A549 (cell line): ENCODE measurements around the gene VPS50. TPM values are rescaled to one million over a fixed set of nuclear protein-coding genes. Genes with fewer than 3 reads are reported as not detected.

Source experiments
- ATAC-seq, 2 experiments: fragments of 200-7000 bp in 1 of 2; fragments of >200 bp in 1 of 2; cut with Nextera tagmentation in 1 of 2; cut with Tn5 transposase in 1 of 2; 3 replicates each; pipeline versions ENCODE4 v1.8.0 to v1.9.1; 2018 to 2020; ENCODE audit warnings: mild to moderate bottlenecking in 1 of 2, moderate library complexity in 1 of 2
- CTCF ChIA-PET: fragments of 300-600 bp; sonication (Branson Sonifier 250); formaldehyde crosslinking; extraction: SDS; loops from one replicate; lab custom pipeline; 2021; ENCODE audit warnings: antibody characterized with exemption, inconsistent platforms; lab: Yijun Ruan, JAX
- POLR2A ChIA-PET: fragments of 350-600 bp; formaldehyde crosslinking; extraction: SDS; loops from one replicate; lab custom pipeline; 2021; ENCODE audit warnings: antibody characterized with exemption, inconsistent platforms; lab: Yijun Ruan, JAX
- DNase-seq, 2 experiments: peaks; one replicate each; pipeline versions ENCODE4 v3.0.0 to v3.0.0-alpha.2; 2011 to 2016; ENCODE audit warnings: low read depth in 1 of 2, low spot score in 1 of 2
- FAIRE-seq: peaks from 2 replicates; lab custom pipeline; 2011; peaks lifted over from hg19 to GRCh38; lab: Jason Lieb, UNC
- H3K27ac ChIP-seq, 2 experiments: fragments of >200 bp; sonication (Bioruptor Twin); formaldehyde crosslinking; 3 replicates each; pipeline ENCODE4 v1.5.1; 2016 to 2017
- H3K4me1 ChIP-seq: fragments of >200 bp; sonication (Bioruptor Twin); formaldehyde crosslinking; 3 replicates; pipeline ENCODE4 v1.6.1; 2016
- H3K4me2 ChIP-seq: fragments of >200 bp; sonication (Bioruptor Twin); formaldehyde crosslinking; 3 replicates; pipeline ENCODE4 v1.6.1; 2016
- H3K4me3 ChIP-seq: fragments of >200 bp; sonication (Bioruptor Twin); formaldehyde crosslinking; 3 replicates; pipeline ENCODE4 v1.5.1; 2016
- H3K9me3 ChIP-seq: fragments of >200 bp; sonication (Bioruptor Twin); formaldehyde crosslinking; 3 replicates; pipeline ENCODE4 v1.6.1; 2016
- BHLHE40 ChIP-seq: IDR thresholded peaks from 2 replicates; pipeline ENCODE4 v1.6.1; 2012; ENCODE audit warnings: low read depth, low read length, inconsistent platforms
- CBX2 ChIP-seq: fragments of 200-600 bp; sonication (generic); IDR thresholded peaks from 2 replicates; pipeline ENCODE4 v1.6.1; 2016; ENCODE audit warnings: low read depth, mild to moderate bottlenecking, borderline replicate concordance
- CEBPB ChIP-seq, 2 experiments: fragments of >200 bp in 1 of 2; sonication (Bioruptor Twin) in 1 of 2; formaldehyde crosslinking in 1 of 2; IDR thresholded peaks; 2 replicates each; pipeline ENCODE4 v1.6.1; 2012 to 2016
- EP300 ChIP-seq, 2 experiments: fragments of >200 bp; sonication (Bioruptor Twin); formaldehyde crosslinking; IDR thresholded peaks; 2 replicates in 1 of 2; 3 replicates in 1 of 2; pipeline ENCODE4 v1.6.1; 2016 to 2017
- FOSB ChIP-seq: fragments of 250-450 bp; sonication (Bioruptor Pico); IDR thresholded peaks from 2 replicates; pipeline ENCODE4 v1.5.0; 2020; ENCODE audit warnings: mild to moderate bottlenecking, moderate library complexity
- FOSL2 ChIP-seq, 2 experiments: fragments of 450-650 bp in 1 of 2; fragments of >200 bp in 1 of 2; sonication (Bioruptor Twin) in 1 of 2; formaldehyde crosslinking; IDR thresholded peaks; 2 replicates each; pipeline versions ENCODE4 v1.5.0 to v1.6.1; 2016 to 2020; ENCODE audit warnings: mild to moderate bottlenecking in 1 of 2, moderate library complexity in 1 of 2
- GATA3 ChIP-seq: IDR thresholded peaks from 2 replicates; pipeline ENCODE4 v1.6.1; 2012; ENCODE audit warnings: borderline replicate concordance
- HDAC2 ChIP-seq: fragments of 200-600 bp; sonication (generic); IDR thresholded peaks from 2 replicates; pipeline ENCODE4 v1.6.1; 2016
- HEYL ChIP-seq: fragments of 250-450 bp; sonication (Bioruptor Pico); IDR thresholded peaks from 2 replicates; pipeline ENCODE4 v1.8.0; 2021; ENCODE audit warnings: mild to moderate bottlenecking, moderate library complexity
- HOXA7 ChIP-seq: fragments of 250-450 bp; sonication (Bioruptor Pico); IDR thresholded peaks from 2 replicates; pipeline ENCODE4 v1.5.0; 2020; ENCODE audit warnings: mild to moderate bottlenecking, moderate library complexity
- JUN ChIP-seq, 2 experiments: fragments of >200 bp; sonication (Bioruptor Twin); formaldehyde crosslinking; IDR thresholded peaks; 2 replicates in 1 of 2; 3 replicates in 1 of 2; pipeline ENCODE4 v1.6.1; 2016 to 2017
- KDM1A ChIP-seq: fragments of 200-600 bp; sonication (generic); IDR thresholded peaks from 2 replicates; pipeline ENCODE4 v1.6.1; 2016; ENCODE audit warnings: low read depth, mild to moderate bottlenecking
- KDM5A ChIP-seq: fragments of 200-600 bp; sonication (generic); IDR thresholded peaks from 2 replicates; pipeline ENCODE4 v1.6.1; 2016; ENCODE audit warnings: antibody characterized with exemption, mild to moderate bottlenecking
- MAZ ChIP-seq: fragments of 150-350 bp; IDR thresholded peaks from 2 replicates; pipeline ENCODE4 v1.6.1; 2014; ENCODE audit warnings: antibody characterized with exemption, low read depth, low read length, borderline replicate concordance
- MYC ChIP-seq: IDR thresholded peaks from 2 replicates; pipeline ENCODE4 v1.6.1; 2012; ENCODE audit warnings: mild to moderate bottlenecking, inconsistent platforms, low read length, improper control_type of control experiment, borderline replicate concordance
- NFE2L2 ChIP-seq: fragments of 150-350 bp; conservative IDR thresholded peaks from 2 replicates; pipeline ENCODE4 v1.6.1; 2014; ENCODE audit warnings: low read length
- NPAS2 ChIP-seq: fragments of 250-450 bp; sonication (Bioruptor Pico); IDR thresholded peaks from 2 replicates; pipeline ENCODE4 v1.8.0; 2022; ENCODE audit warnings: mild to moderate bottlenecking, moderate library complexity, borderline replicate concordance
- NR3C1 ChIP-seq: fragments of >200 bp; sonication (Bioruptor Twin); formaldehyde crosslinking; IDR thresholded peaks from 3 replicates; pipeline ENCODE4 v1.6.1; 2017
- PHF8 ChIP-seq: fragments of 200-600 bp; sonication (generic); IDR thresholded peaks from 2 replicates; pipeline ENCODE4 v1.6.1; 2016; ENCODE audit warnings: low read depth, mild to moderate bottlenecking, antibody characterized with exemption, moderate library complexity, borderline replicate concordance
- RAD21 ChIP-seq, 2 experiments: fragments of >200 bp in 1 of 2; sonication (Bioruptor Twin) in 1 of 2; formaldehyde crosslinking in 1 of 2; IDR thresholded peaks in 1 of 2; conservative IDR thresholded peaks in 1 of 2; 2 replicates in 1 of 2; 3 replicates in 1 of 2; pipeline ENCODE4 v1.6.1; 2012 to 2018; ENCODE audit warnings: inconsistent platforms in 1 of 2
- RCOR1 ChIP-seq: fragments of 150-350 bp; IDR thresholded peaks from 2 replicates; pipeline ENCODE4 v1.6.1; 2014; ENCODE audit warnings: antibody characterized with exemption, low read length, low read depth
- RFX5 ChIP-seq: fragments of 450-650 bp; IDR thresholded peaks from 2 replicates; pipeline ENCODE4 v1.7.1; 2014; ENCODE audit warnings: antibody characterized with exemption, mild to moderate bottlenecking, moderate library complexity
- RNF2 ChIP-seq: fragments of 200-600 bp; sonication (generic); IDR thresholded peaks from 2 replicates; pipeline ENCODE4 v1.6.1; 2016; ENCODE audit warnings: low read depth, mild to moderate bottlenecking, antibody characterized with exemption, moderate library complexity, borderline replicate concordance
- SREBF2 ChIP-seq: fragments of 450-650 bp; IDR thresholded peaks from 2 replicates; pipeline ENCODE4 v1.6.1; 2014; ENCODE audit warnings: mild to moderate bottlenecking, moderate library complexity
- TFCP2L1 ChIP-seq: fragments of 250-450 bp; sonication (Bioruptor Pico); IDR thresholded peaks from 2 replicates; pipeline ENCODE4 v1.5.0; 2021; ENCODE audit warnings: mild to moderate bottlenecking
- USF2 ChIP-seq: fragments of 450-650 bp; IDR thresholded peaks from 2 replicates; pipeline ENCODE4 v1.6.1; 2014; ENCODE audit warnings: antibody characterized with exemption
- ZC3H11A ChIP-seq: fragments of 450-650 bp; IDR thresholded peaks from 2 replicates; pipeline ENCODE4 v1.6.1; 2014; ENCODE audit warnings: antibody characterized with exemption, mild to moderate bottlenecking
- ZFP36 ChIP-seq: fragments of 450-650 bp; IDR thresholded peaks from 2 replicates; pipeline ENCODE4 v1.6.1; 2014; ENCODE audit warnings: borderline replicate concordance; ENCODE audit not compliant: partially characterized antibody
- WGBS: methylation state at CpG from one replicate; pipeline ENCODE4 v1.1.6; 2017; ENCODE audit errors: missing lambda C conversion rate; 5-methylcytosine and 5-hydroxymethylcytosine counted together
- polyA plus RNA-seq, 4 experiments: library from polyadenylated mRNA; depleted of rRNA in 3 of 4; stranded (reverse); fragments of >200 nt; fragmentation: RNase III in 1 of 4; extraction: RNeasy Plus Mini Kit Qiagen cat#74134 plus additional on column Dnase treatment in 1 of 4; gene quantifications; 2 replicates in 3 of 4; 3 replicates in 1 of 4; pipeline ENCODE4 v1.2.3, GENCODE V29; 2011 to 2017

VPS50 gene
- polyA plus RNA-seq, 2 of the 4 experiments (the other 2 are of a cell fraction): 8.9 to 19.0 TPM

GRCh38 chr7:93238748-93239147 lies 6.6 kb downstream of the VPS50 start:
- Histone ChIP-seq H3K4me3 (no peak overlapping the region), H3K4me1 (no peaks in the 10 kb centered on the region; the same call in 2 of the 3 replicates), H3K4me2 (no peak overlapping the region), H3K27ac (no peak overlapping the region), H3K9me3 (no peaks in the 10 kb centered on the region)
- FAIRE-seq (no peak), DNase-seq (no peak), ATAC-seq (no peak)
- ChIA-PET POLR2A (no interaction called here), CTCF (no interaction called here)
- WGBS: 89% methylated on average over 2 of the region's 2 CpGs
- TF ChIP-seq JUN (IDR thresholded peaks at IDR 0.05): no peak
- no peak for TF ChIP-seq FOSL2 (IDR thresholded peaks at IDR 0.05)
- no peak for TF ChIP-seq FOSL2 (CRISPR knock-in tag; IDR thresholded peaks at IDR 0.05)
- no peak for TF ChIP-seq ZC3H11A
- TF ChIP-seq USF2: no peak
- TF ChIP-seq KDM5A: no peak
- no peak for TF ChIP-seq MAZ
- no peak for TF ChIP-seq HDAC2
- TF ChIP-seq HOXA7: no peak
- no peak for TF ChIP-seq BHLHE40
- TF ChIP-seq GATA3: no peak
- TF ChIP-seq KDM1A: no peak
- TF ChIP-seq PHF8: no peak
- TF ChIP-seq FOSB (CRISPR knock-in tag): no peak
- no peak for TF ChIP-seq MYC
- TF ChIP-seq RCOR1: no peak
- TF ChIP-seq EP300 (IDR thresholded peaks at IDR 0.05): no peak

DNA sequence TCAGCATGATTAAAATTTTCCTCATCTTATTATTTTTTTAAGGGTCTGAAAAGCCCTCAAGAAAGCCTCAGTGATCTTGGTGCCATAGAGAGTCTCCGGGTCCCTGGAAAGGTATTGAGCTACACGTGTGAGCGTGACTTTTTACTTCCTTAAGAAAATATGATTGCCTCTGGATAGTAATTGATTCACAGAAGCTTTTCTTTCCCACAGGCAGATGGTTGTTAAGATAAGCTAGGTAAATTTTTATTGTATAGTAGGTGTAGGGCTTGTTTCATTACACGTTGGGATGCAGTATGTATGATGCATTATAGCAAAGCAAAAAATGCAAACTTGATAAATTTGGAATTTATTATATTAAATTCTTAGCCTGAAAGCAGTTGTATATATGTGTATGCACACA lies 7.7 kb downstream of the VPS50 start:
- H3K27ac ChIP-seq: no peak overlapping the region
- no peak for TF ChIP-seq RFX5
- TF ChIP-seq RNF2: no peak
- TF ChIP-seq CBX2: no peak
- TF ChIP-seq NPAS2 (CRISPR knock-in tag): no peak
- TF ChIP-seq PHF8: no peak
- no peak for TF ChIP-seq SREBF2
- TF ChIP-seq NFE2L2: no peak
- no peak for TF ChIP-seq ZFP36
- no peak for TF ChIP-seq HEYL
- TF ChIP-seq KDM1A: no peak
- no peak for TF ChIP-seq RAD21 (conservative IDR thresholded peaks at IDR 0.05 in 1 of 2, IDR thresholded peaks at IDR 0.05 in 1 of 2)
- TF ChIP-seq TFCP2L1 (CRISPR knock-in tag): no peak
- TF ChIP-seq FOSB (CRISPR knock-in tag): no peak
- no peak for TF ChIP-seq NR3C1
- no peak for TF ChIP-seq CEBPB (IDR thresholded peaks at IDR 0.05)
- TF ChIP-seq USF2: no peak
- DNase-seq: no peak
- no peaks in the 10 kb centered on the region for H3K4me1 ChIP-seq
- H3K4me3 ChIP-seq: no peak overlapping the region
- no peak for FAIRE-seq
- no peak for ATAC-seq
- POLR2A ChIA-PET: no interaction called here
- H3K9me3 ChIP-seq: no peaks in the 10 kb centered on the region
- WGBS: 92% methylated on average over 4 of the region's 4 CpGs
- H3K4me2 ChIP-seq: no peak overlapping the region
- CTCF ChIA-PET: interaction anchor here (0.7 to 3.2 kb wide), 3 partner anchors 11 to 341 kb away, joined by 3 to 8 read pairs (median 3); no protein-coding TSS in a partner anchor
